Bronchial epithelial cell (primary cell): ENCODE results near the gene CEP192. TPM values are rescaled to one million over a fixed set of nuclear protein-coding genes. Genes with fewer than 3 reads are reported as not detected.

ENCODE experiments used
- DNase-seq: peaks from one replicate; pipeline ENCODE4 v3.0.0-alpha.2; 2010; ENCODE audit warnings: low read depth
- FAIRE-seq: peaks from 2 replicates; lab custom pipeline; 2011; peaks lifted over from hg19 to GRCh38; lab: Jason Lieb, UNC
- H3K27me3 ChIP-seq: 2 replicates; pipeline ENCODE4 v1.5.1; 2011; ENCODE audit warnings: low read length; ENCODE audit not compliant: control insufficient read depth, insufficient read depth
- H3K36me3 ChIP-seq: 2 replicates; pipeline ENCODE4 v1.5.1; 2011; ENCODE audit warnings: low read length; ENCODE audit not compliant: control insufficient read depth, insufficient read depth
- H3K4me3 ChIP-seq: 2 replicates; pipeline ENCODE4 v1.5.1; 2011; ENCODE audit warnings: mild to moderate bottlenecking, low read depth, low read length, control low read depth
- CTCF ChIP-seq: IDR thresholded peaks from 2 replicates; pipeline ENCODE4 v1.5.1; 2011; ENCODE audit warnings: mild to moderate bottlenecking, moderate library complexity, low read length, control low read depth, inconsistent platforms; ENCODE audit not compliant: insufficient read depth, severe bottlenecking
- total RNA-seq: library from RNA; depleted of rRNA; stranded (reverse); fragments of >200 nt; gene quantifications from 2 replicates; pipeline ENCODE4 v1.2.1, GENCODE V29; 2014

Gene CEP192
- total RNA-seq, 1 donor from 2014 or later, result 25.8 TPM

- no peaks in the 10 kb centered on the region for H3K36me3 ChIP-seq
- FAIRE-seq (no peak), DNase-seq (no peak)
- no peak overlapping the region for H3K4me3 ChIP-seq
- no peak for TF ChIP-seq CTCF
- H3K27me3 ChIP-seq, result no peaks in the 10 kb centered on the region
Observed at GRCh38 chr18:12989397-12990122, 1.6 kb upstream of the CEP192 start.

GRCh38 chr18:12990123-12990475 lies 1.1 kb upstream of the CEP192 start:
- Histone ChIP-seq H3K27me3 (no peaks in the 10 kb centered on the region), H3K4me3 (no peak overlapping the region), H3K36me3 (no peaks in the 10 kb centered on the region)
- no peak for TF ChIP-seq CTCF
- DNase-seq (peak; percentile 10), FAIRE-seq (peak; percentile 84)

GRCh38 chr18:12990641-12990966 lies 558 bp upstream of the CEP192 start:
- FAIRE-seq (no peak), DNase-seq (no peak)

GRCh38 chr18:12991821-12992179 lies 638 bp downstream of the CEP192 start:
- DNase-seq, result peak; percentile 67

More at GRCh38 chr18:12990641-12990966, 558 bp upstream of the CEP192 start:
- no peaks in the 10 kb centered on the region for H3K27me3 ChIP-seq
- no peaks in the 10 kb centered on the region for H3K36me3 ChIP-seq
- peak overlapping the region; percentile 87 for H3K4me3 ChIP-seq
- no peak for TF ChIP-seq CTCF

GRCh38 chr18:12993439-12993838 lies 2.3 kb downstream of the CEP192 start:
- DNase-seq, result no peak
- H3K4me3 ChIP-seq, result no peak overlapping the region
- FAIRE-seq, result no peak
- no peak for TF ChIP-seq CTCF
- no peaks in the 10 kb centered on the region for H3K36me3 ChIP-seq
- no peaks in the 10 kb centered on the region for H3K27me3 ChIP-seq

More at GRCh38 chr18:12991821-12992179, 638 bp downstream of the CEP192 start:
- H3K36me3 ChIP-seq, result no peaks in the 10 kb centered on the region
- FAIRE-seq, result no peak
- no peaks in the 10 kb centered on the region for H3K27me3 ChIP-seq
- peak overlapping the region; percentile 87 for H3K4me3 ChIP-seq
- no peak for TF ChIP-seq CTCF

GRCh38 chr18:12995424-12995823 lies 4.3 kb downstream of the CEP192 start:
- no peaks in the 10 kb centered on the region for H3K27me3 ChIP-seq
- H3K36me3 ChIP-seq, result no peaks in the 10 kb centered on the region
- FAIRE-seq (no peak), DNase-seq (no peak)
- no peak for TF ChIP-seq CTCF
- H3K4me3 ChIP-seq, result no peak overlapping the region
